Fibroblast of the aortic adventitia (primary cell): ENCODE results near the gene TGM2. TPM values are rescaled to one million over a fixed set of nuclear protein-coding genes. Genes with fewer than 3 reads are reported as not detected.

ENCODE experiments used
- DNase-seq: peaks from one replicate; pipeline ENCODE4 v3.0.0-alpha.2; 2010; ENCODE audit warnings: low read depth
- H3K4me3 ChIP-seq: 2 replicates; pipeline ENCODE4 v1.5.1; 2011; ENCODE audit warnings: low read depth, mild to moderate bottlenecking, control low read depth, low read length, moderate library complexity
- small RNA-seq: library from RNA; depleted of rRNA; stranded (forward); fragments of <200 nt; gene quantifications from one replicate; pipeline ENCODE3, GENCODE V24; 2012
- total RNA-seq: library from RNA; depleted of rRNA; stranded (reverse); fragments of >200 nt; gene quantifications from 2 replicates; pipeline ENCODE4 v1.2.3, GENCODE V29; 2012; ENCODE audit warnings: low replicate concordance
- TF ChIP-seq, protein P1 (sequence below): IDR thresholded peaks from 2 replicates; pipeline ENCODE4 v1.5.1; 2011; ENCODE audit warnings: mild to moderate bottlenecking, low read length, control low read depth, inconsistent platforms; ENCODE audit not compliant: insufficient read depth

The TGM2 gene
- total RNA-seq, 1 donor = 117 TPM

DNA sequence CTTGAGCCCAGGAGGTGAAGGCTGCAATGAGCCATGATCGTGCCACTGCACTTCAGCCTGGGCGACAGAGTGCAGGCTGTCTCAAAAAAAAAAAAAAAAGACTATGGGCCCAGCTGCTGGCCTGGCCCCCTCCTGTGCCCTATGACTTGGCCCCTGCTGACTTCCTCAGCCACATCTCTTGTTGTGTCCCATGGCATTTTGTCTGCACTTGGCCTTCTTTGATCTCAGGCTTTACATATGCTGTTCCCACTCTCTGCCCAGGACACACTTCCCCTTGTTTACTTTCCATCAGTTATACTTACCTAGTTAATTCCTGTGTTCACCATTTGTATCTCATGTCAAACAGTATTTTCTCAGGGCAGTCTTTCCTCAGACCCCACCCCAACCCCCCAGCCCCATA lies 87.0 kb downstream of the TGM2 start:
- H3K4me3 ChIP-seq = no peak overlapping the region
- DNase-seq = no peak
- TF ChIP-seq, protein P1, sequence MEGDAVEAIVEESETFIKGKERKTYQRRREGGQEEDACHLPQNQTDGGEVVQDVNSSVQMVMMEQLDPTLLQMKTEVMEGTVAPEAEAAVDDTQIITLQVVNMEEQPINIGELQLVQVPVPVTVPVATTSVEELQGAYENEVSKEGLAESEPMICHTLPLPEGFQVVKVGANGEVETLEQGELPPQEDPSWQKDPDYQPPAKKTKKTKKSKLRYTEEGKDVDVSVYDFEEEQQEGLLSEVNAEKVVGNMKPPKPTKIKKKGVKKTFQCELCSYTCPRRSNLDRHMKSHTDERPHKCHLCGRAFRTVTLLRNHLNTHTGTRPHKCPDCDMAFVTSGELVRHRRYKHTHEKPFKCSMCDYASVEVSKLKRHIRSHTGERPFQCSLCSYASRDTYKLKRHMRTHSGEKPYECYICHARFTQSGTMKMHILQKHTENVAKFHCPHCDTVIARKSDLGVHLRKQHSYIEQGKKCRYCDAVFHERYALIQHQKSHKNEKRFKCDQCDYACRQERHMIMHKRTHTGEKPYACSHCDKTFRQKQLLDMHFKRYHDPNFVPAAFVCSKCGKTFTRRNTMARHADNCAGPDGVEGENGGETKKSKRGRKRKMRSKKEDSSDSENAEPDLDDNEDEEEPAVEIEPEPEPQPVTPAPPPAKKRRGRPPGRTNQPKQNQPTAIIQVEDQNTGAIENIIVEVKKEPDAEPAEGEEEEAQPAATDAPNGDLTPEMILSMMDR = no peak

Small RNA genes within 50 kb of the gene (small RNA-seq; reads per million reads assigned to genes)
- not detected for gene RN7SL237P

Other genes starting within 250 kb of the TGM2 start
- gene TTI1, start 131.8 kb downstream of the TGM2 start, total RNA-seq = 4.3 and 26.0 TPM in 2 replicates
- 19.5 and 36.0 TPM in 2 replicates for gene RPRD1B, start 131.5 kb downstream of the TGM2 start, total RNA-seq
- 4.9 and 10.8 TPM in 2 replicates for gene KIAA1755, start 95.5 kb upstream of the TGM2 start, total RNA-seq
- gene BPI, start 138.9 kb upstream of the TGM2 start, total RNA-seq = 1.4 TPM in 1 of 2 replicates, not detected in the other
- gene LBP, start 181.2 kb upstream of the TGM2 start, total RNA-seq = not detected in 2 replicates